Subcutaneous adipose tissue (tissue), 4 donors: Measurements from ENCODE around the gene ELOB. TPM values are rescaled to one million over a fixed set of nuclear protein-coding genes. Genes with fewer than 3 reads are reported as not detected.

Source experiments
- CTCF ChIP-seq: fragments of 450-650 bp; IDR thresholded peaks from one replicate; pipeline ENCODE4 v1.5.1; 2016; ENCODE audit warnings: low read depth, mild to moderate bottlenecking, control low read depth, antibody characterized with exemption, moderate library complexity
- total RNA-seq, 4 donors: library from RNA; depleted of rRNA; stranded (reverse); fragments of >200 nt; gene quantifications; one replicate each; pipeline ENCODE4 v1.1.0, GENCODE V29; 2016

ELOB gene
- total RNA-seq, 4 donors from 2014 or later, result 264 to 371 (median 280) TPM

- no peak for TF ChIP-seq CTCF
Observed at GRCh38 chr16:2768403-2769089, 8.5 kb downstream of the ELOB start.

- no peak for TF ChIP-seq CTCF
Observed at GRCh38 chr16:2767891-2768290, 9.2 kb downstream of the ELOB start.

- TF ChIP-seq CTCF, result no peak
Observed at GRCh38 chr16:2767140-2767731, 9.8 kb downstream of the ELOB start.

- no peak for TF ChIP-seq CTCF
Observed at GRCh38 chr16:2766430-2767139, 10.5 kb downstream of the ELOB start.

- no peak for TF ChIP-seq CTCF
Observed at GRCh38 chr16:2765462-2766404, 11.3 kb downstream of the ELOB start.

GRCh38 chr16:2764718-2765117 is 12.4 kb downstream of the ELOB start:
- no peak for TF ChIP-seq CTCF
